ENCODE measurements around the gene POU6F2. TPM values are rescaled to one million over a fixed set of nuclear protein-coding genes. Genes with fewer than 3 reads are reported as not detected.

The POU6F2 gene
- total RNA-seq, 1 experiment from 2014 or later, result 0.27 TPM

GRCh38 chr7:39372383-39372782 lies 394.7 kb downstream of the POU6F2 start (continued):
- no peak for TF ChIP-seq REST (IDR thresholded peaks at IDR 0.05; ENCODE audit: low read depth)

DNA sequence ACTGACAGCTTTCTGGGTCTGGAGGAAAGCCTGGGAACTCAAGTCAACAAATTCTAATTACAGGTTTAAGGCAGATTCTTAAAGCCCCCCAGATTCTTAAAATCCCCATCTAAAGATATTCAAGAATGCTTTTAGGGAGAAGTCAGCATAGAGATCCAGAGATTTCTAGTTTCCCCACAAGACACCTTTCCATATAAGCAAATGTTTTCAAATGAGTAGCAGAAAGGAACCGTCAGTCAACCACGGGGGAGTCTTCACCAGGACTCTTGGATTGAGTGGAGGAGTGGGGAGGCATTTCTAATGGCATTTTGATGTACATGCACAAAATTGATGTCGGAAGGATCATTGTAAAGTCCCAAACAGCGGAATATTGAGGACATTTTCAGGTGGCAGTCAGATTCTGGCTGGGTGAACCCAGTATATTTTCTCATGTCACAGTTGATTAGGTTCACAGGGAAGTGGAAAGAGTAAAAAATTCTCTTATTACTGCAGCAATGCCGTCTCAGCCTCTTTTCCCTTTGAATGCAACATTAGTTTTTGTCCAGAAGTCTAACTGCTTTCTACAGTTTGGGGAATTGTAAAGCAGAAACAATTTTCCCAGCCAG lies 396.8 kb downstream of the POU6F2 start:
- no peak overlapping the region for H2AFZ ChIP-seq (ENCODE audit: low read depth, low read length, poor library complexity, severe bottlenecking)
- DNase-seq (ENCODE audit: low read depth, low spot score) (no peak), ATAC-seq (no peak)
- no peaks in the 10 kb centered on the region for H3K4me1 ChIP-seq (ENCODE audit: control insufficient read depth in 1 of 2, insufficient read depth in 2 of 2, low read length in 2 of 2)
- no peak overlapping the region for H3K9ac ChIP-seq (ENCODE audit: low read length)
- H3K4me3 ChIP-seq (replicated peaks in 1 of 2; ENCODE audit: low read depth in 1 of 2, low read length in 2 of 2), result no peak overlapping the region
- ChIA-PET POLR2A (no interaction called here), CTCF (no interaction called here), RAD21 (ENCODE audit: low non-redundant PET in 1 of 2, low total read pairs in 2 of 2, uncharacterized antibody in 2 of 2, unreplicated experiment in 2 of 2) (no interaction called here)
- no peaks in the 10 kb centered on the region for H3K9me3 ChIP-seq (ENCODE audit: control insufficient read depth in 1 of 2, insufficient read depth in 1 of 2, low read depth in 1 of 2, low read length in 2 of 2)
- no peaks in the 10 kb centered on the region for H3K79me2 ChIP-seq (ENCODE audit: insufficient read depth, low read length)
- TF ChIP-seq EZH2phosphoT487 (IDR thresholded peaks at IDR 0.05; ENCODE audit: borderline replicate concordance) (no peak), ZFX (IDR thresholded peaks at IDR 0.05) (no peak), ZBTB33 (IDR thresholded peaks at IDR 0.05; ENCODE audit: extremely low read depth, insufficient replicate concordance, low read length) (no peak), TCF7L2 (IDR thresholded peaks at IDR 0.05; ENCODE audit: borderline replicate concordance, extremely low read depth, insufficient read depth, insufficient read length) (no peak), RAD21 (IDR thresholded peaks at IDR 0.05; ENCODE audit: low read depth) (no peak), SP1 (IDR thresholded peaks at IDR 0.05; ENCODE audit: low read depth) (no peak), SRF (IDR thresholded peaks at IDR 0.05; ENCODE audit: low read depth) (no peak)
- TF ChIP-seq, protein P1, sequence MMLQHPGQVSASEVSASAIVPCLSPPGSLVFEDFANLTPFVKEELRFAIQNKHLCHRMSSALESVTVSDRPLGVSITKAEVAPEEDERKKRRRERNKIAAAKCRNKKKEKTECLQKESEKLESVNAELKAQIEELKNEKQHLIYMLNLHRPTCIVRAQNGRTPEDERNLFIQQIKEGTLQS (IDR thresholded peaks at IDR 0.05), result no peak
- no peaks in the 10 kb centered on the region for H4K20me1 ChIP-seq (ENCODE audit: insufficient read depth)
- no peaks in the 10 kb centered on the region for H3K36me3 ChIP-seq (ENCODE audit: control insufficient read depth in 1 of 2, insufficient read depth in 2 of 2, low read length in 2 of 2)
- intact Hi-C loops (cut with micrococcal nuclease), result no loop called here
- H3K27ac ChIP-seq (ENCODE audit: low read depth, low read length), result no peak overlapping the region
- H3K27me3 ChIP-seq (ENCODE audit: insufficient read depth, low read length), result peaks cover 35% of the 10 kb centered on the region
- H3K9me2 ChIP-seq (ENCODE audit: insufficient read depth), result no peaks in the 10 kb centered on the region
- no TSS peak for BruUV-seq (replicated peaks)
- no peak overlapping the region for H3K4me2 ChIP-seq (ENCODE audit: low read length)
